ENCODE measurements around the gene SELE.
"Not testable (repeated sequence)": the region's sequence is repeated elsewhere in the genome, so short reads cannot be mapped to it uniquely, and the experiment has no call there.

The SELE gene

GRCh38 chr1:169723763-169724162, 10.1 kb downstream of the SELE start:
- no peak for DNase-seq (ENCODE audit: low spot score)

GRCh38 chr1:169722779-169723178, 11.1 kb downstream of the SELE start:
- DNase-seq (ENCODE audit: low spot score): no peak

GRCh38 chr1:169715100-169715499, 18.8 kb downstream of the SELE start:
- DNase-seq (ENCODE audit: low spot score): not testable (repeated sequence)

- DNase-seq (ENCODE audit: low spot score): not testable (repeated sequence)
These were observed 20.8 kb downstream of the SELE start for GRCh38 chr1:169713090-169713489.

- DNase-seq (ENCODE audit: low spot score): no peak
These were observed 21.6 kb downstream of the SELE start for GRCh38 chr1:169712309-169712631.

- DNase-seq (ENCODE audit: low spot score): peak; percentile 19
These were observed 22.2 kb downstream of the SELE start, which contains the start of gene SELL for GRCh38 chr1:169711469-169712308. Gene SELL (minus strand): TSS chr1:169711620. CDS start chr1:169711498, 122 bp downstream.

- no peak for DNase-seq (ENCODE audit: low spot score)
These were observed 25.2 kb downstream of the SELE start for GRCh38 chr1:169708647-169709046.

- no peak for DNase-seq (ENCODE audit: low spot score)
These were observed 25.8 kb downstream of the SELE start for GRCh38 chr1:169707912-169708604.

GRCh38 chr1:169704797-169705196, 29.1 kb downstream of the SELE start:
- no peak for DNase-seq (ENCODE audit: low spot score)

- no peak for DNase-seq (ENCODE audit: low spot score)
These were observed 32.4 kb downstream of the SELE start for GRCh38 chr1:169701261-169702005.

GRCh38 chr1:169699707-169700106, 34.2 kb downstream of the SELE start:
- DNase-seq (ENCODE audit: low spot score): no peak

- DNase-seq (ENCODE audit: low spot score): no peak
These were observed 34.9 kb downstream of the SELE start for GRCh38 chr1:169698976-169699375.

GRCh38 chr1:169697755-169698154, 36.1 kb downstream of the SELE start:
- no peak for DNase-seq (ENCODE audit: low spot score)

- no peak for DNase-seq (ENCODE audit: low spot score)
These were observed 37.4 kb downstream of the SELE start for GRCh38 chr1:169696273-169697100.

GRCh38 chr1:169694304-169695075, 39.4 kb downstream of the SELE start:
- no peak for DNase-seq (ENCODE audit: low spot score)

GRCh38 chr1:169692756-169693460, 41.0 kb downstream of the SELE start:
- DNase-seq (ENCODE audit: low spot score): no peak

GRCh38 chr1:169690489-169690888, 43.4 kb downstream of the SELE start:
- DNase-seq (ENCODE audit: low spot score): no peak

- no peak for DNase-seq (ENCODE audit: low spot score)
These were observed 44.5 kb downstream of the SELE start for GRCh38 chr1:169689395-169689794.

- not testable (repeated sequence) for DNase-seq (ENCODE audit: low spot score)
These were observed 45.5 kb downstream of the SELE start for GRCh38 chr1:169688377-169688776.

GRCh38 chr1:169683661-169684060, 50.2 kb downstream of the SELE start:
- DNase-seq (ENCODE audit: low spot score): no peak
